Hepatocyte (in vitro differentiated cells): Measurements from ENCODE around the gene AGTPBP1.

ENCODE experiments used
- CTCF ChIP-seq: fragments of 200-600 bp; sonication (generic); IDR thresholded peaks from 2 replicates; pipeline ENCODE4 v1.5.1; 2016; ENCODE audit warnings: antibody characterized with exemption, mild to moderate bottlenecking; ENCODE audit not compliant: poor library complexity
- EZH2 ChIP-seq: fragments of 200-600 bp; sonication (generic); IDR thresholded peaks from 2 replicates; pipeline ENCODE4 v1.6.1; 2016; ENCODE audit warnings: antibody characterized with exemption, mild to moderate bottlenecking, borderline replicate concordance

GRCh38 chr9:85741095-85741874 is 469 bp downstream of the AGTPBP1 start:
- TF ChIP-seq CTCF (no peak), EZH2 (no peak)
